Inflammatory macrophage treated with lipopolysaccharide for 4 hours (primary cell): ENCODE measurements around the gene PPP4R3A.
"Not testable (repeated sequence)": the region's sequence is repeated elsewhere in the genome, so short reads cannot be mapped to it uniquely, and the experiment has no call there.

ENCODE experiments used
- DNase-seq: peaks from one replicate; pipeline ENCODE4 v3.0.0-alpha.2; 2020

The PPP4R3A gene

DNA sequence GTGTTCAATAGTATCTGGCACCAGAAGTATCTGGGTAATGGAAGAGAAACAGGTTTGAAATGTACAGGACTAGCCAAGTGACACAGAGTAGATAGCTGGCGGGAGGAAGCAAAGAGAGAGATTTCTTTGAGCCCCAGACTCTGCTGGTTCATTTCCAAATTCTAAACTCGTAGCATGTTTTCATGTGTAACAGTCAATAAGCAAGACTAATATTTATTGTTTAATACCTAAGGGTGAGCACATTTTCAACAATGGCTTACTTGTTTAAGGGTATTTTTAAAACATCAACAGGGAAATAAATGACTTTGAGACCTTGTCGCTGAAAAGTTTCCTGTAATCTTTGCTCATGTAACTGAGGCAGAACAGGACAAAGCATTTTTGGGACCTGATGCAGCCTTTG lies 80.7 kb downstream of the PPP4R3A start:
- DNase-seq = no peak

- DNase-seq = not testable (repeated sequence)
Measured at GRCh38 chr14:91428931-91429330, 81.2 kb downstream of the PPP4R3A start.

GRCh38 chr14:91425531-91425944 lies 84.6 kb downstream of the PPP4R3A start:
- peak; percentile 67 for DNase-seq

DNA sequence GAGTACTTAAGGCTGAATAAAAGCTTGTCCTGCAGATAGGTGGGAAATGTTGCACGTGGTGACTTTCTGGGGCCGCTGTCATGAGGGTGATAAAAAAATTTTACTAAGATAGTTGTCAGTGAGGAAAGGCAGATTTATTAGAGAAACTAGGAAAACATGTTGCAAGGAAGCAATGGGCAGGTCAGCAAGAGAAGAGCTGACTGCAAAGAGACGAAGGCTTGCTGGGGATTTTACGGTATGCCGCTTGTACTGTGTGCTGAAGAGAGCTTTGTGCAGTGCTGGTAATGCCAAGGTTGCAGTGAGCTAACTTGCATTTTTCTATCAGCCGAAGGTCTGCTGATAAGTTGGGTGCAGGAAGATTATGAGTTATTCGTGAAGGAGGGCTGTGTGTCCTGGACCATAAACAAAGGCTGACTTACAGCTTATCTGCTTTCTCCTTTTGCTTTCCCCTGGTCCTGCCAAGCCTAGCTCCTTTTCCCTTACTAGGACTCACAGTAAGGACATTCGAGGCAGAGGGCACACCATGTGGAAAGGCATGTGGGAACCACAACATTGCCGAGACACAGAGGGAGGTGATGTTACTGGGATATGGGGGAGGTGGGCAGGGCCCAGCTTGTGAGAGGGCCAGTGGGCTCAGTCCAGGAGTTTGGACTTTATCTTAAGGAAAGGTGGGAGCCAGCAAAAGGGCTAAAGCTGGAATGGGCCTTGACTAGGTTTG lies 85.1 kb downstream of the PPP4R3A start:
- DNase-seq = no peak

DNA sequence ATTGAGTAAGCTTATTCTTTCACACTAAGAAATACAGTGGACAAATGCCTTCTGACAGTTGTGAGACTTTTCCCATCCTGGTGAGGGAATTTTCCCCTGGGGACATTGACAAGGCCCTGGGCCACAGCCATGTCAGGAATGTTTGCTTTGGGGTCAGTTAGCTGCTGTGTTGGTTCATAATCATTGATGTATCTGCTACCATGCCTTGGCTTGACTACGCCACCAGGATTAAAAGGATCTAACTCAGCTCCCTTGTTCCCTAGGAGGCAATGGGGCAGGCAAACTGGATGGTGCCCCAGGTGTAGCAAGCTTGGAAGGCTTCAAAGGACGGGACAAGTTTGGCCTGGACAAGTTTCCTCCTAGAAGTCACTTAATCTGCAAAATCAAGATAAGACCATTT lies 89.4 kb downstream of the PPP4R3A start:
- DNase-seq = no peak

GRCh38 chr14:91419451-91419850 lies 90.7 kb downstream of the PPP4R3A start:
- no peak for DNase-seq

GRCh38 chr14:91419044-91419397 lies 91.1 kb downstream of the PPP4R3A start:
- DNase-seq = no peak

GRCh38 chr14:91418387-91419043 lies 91.6 kb downstream of the PPP4R3A start:
- DNase-seq = peak; percentile 60

GRCh38 chr14:91417983-91418386 lies 92.1 kb downstream of the PPP4R3A start:
- peak; percentile 49 for DNase-seq

DNA sequence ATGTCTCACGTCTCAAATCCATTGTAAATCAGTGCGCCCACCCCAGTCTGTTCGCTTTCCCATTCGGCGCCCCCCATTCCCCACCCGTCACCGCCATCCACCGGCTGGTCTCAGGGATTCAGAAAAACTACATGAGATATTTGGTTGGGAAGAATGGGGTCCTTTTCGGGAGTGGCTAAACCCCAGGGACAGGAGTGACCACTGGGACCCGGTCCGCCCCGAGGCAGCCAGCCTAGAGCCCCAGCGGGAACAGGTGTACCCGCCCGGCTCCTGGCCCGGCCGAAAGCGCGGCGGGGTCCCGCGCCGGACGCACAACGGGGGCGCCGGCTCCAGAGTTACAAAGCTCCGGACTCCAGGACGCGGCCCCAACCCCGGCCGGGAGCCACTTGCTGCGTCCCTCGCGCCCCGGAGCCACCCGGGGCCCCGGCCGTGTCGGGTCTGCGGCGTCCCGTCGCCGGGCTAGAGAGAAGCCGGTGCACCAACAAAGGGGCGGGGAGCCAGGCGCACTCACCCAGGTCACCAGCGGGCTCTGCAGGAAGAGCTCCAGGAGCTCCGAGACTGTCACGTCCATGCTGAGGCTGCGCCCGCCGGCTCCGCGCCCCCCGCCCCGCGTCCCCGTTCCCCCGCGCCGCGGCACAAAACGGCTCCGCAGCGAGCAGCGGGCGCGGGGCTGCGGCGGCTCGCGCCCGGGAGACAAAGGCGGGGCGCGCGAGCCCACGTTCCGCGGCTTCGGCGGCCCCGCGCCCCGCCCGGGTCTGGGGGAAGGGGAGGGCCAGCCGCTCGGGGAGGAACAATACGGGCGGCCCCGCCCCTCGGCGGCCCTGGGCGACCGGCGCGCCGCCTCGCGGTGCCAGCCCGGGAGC lies 92.8 kb downstream of the PPP4R3A start, which contains the start of gene CCDC88C:
Gene CCDC88C (minus strand): TSS at position 701 of the 863 bp plus-strand sequence. CDS start 130 bp downstream, at position 571.
- peak; percentile 67 for DNase-seq

GRCh38 chr14:91416744-91417119 lies 93.4 kb downstream of the PPP4R3A start:
- no peak for DNase-seq

DNA sequence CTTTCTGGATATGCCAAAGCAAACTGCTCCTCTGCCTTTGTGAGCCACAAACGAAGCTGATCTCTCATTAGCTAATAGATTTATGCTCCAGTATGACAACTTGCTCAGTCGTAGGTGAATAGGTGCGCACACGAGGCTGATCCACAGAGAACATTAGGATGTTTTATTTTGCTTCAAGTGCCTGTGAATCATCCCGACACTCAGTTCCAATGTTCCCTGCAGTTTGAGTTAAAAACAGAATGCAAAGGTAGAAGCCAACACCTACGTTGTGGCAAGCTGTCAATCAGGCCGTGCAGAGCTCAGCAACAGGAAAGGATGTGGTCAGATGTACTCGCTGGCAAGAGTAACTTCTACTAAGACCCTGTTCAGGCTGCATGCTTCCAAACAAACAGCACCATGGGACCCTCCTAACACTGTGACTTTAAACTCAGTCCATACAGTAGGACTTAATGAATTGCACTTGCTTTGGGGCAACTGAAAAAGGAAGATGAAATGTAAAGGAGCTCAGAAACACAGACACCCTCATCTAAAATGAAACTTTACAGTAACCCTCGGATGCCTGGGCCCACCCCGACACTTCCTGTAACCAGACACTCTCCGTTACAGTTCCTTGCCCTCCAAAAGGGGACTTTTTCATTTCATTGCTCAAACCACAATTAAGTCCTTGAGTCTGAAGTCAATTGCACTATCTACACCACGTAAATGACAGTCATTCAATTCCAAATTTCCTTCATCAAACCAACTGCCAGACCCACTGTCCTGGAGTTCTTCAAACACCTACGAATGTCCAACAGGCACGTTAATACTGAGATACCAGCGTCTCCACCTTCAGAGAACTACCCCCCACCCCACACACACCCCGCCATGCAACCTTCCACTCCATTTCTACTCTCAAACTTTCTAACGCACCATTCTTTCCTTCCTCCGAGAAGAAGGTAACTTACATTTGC lies 94.0 kb downstream of the PPP4R3A start:
- peak; percentile 36 for DNase-seq

- no peak for DNase-seq
Measured at GRCh38 chr14:91414475-91414833, 95.7 kb downstream of the PPP4R3A start.

DNA sequence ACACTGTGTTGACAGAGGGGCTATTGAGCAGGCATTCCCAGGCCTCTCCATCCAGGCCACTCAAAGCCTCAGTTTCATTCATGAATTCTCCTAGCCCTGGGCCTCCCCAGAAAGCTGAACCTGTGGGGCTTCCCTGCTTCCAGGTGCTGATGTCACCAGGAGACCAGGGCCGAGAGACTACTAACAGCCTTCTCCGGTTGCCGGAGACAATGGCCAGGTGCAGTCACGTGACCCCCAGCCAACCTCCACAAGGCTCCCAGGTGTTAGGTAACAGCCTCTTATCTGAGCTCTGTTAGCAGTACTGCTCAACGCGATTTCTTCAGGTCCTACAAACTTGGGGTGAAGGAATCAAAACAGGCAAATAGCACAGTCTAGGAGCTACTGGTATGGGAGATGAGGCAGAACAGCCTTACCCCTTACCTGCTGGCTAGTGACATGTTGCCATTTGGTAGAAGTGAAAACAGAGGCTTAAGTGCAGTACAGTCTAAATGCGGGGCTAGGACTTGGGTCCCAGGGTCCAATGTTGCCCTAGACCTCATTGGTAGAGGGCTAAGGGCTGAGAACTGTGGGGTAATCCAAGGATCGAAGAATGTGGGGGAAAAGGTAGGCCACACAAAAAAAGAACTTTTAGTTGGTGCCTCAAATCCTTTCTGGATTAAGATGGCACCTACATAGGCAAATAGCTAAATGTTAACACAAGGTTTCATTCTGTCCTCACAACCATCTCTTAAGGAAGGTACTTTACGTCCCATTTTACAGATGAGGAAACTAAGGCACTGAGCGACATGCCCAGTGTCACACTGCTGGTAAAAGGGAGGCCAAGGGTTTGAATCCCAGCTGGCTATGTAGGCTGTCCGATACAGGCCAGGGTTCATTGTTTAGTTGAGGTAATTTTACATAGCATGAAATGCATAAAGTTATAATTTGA lies 96.3 kb downstream of the PPP4R3A start:
- DNase-seq = no peak

DNA sequence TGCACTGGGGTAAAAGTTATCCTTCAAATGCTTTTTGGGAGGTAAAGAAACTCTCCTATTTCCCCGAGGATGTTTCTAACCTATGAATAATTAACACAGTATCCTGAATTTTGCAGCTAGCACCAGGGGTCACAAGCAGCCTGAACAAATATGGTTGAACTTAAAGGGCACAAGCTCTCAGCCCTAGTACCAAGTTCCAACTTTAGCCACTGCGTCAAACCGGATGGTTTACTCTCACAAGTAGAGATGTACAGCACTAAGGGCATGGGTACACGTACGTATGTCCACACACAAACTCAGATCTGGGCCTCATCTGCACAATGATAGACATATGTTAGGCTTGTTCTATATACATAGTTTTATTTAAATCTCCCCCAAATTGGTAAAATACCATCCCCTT lies 97.2 kb downstream of the PPP4R3A start:
- no peak for DNase-seq

GRCh38 chr14:91410771-91411536 lies 99.2 kb downstream of the PPP4R3A start:
- no peak for DNase-seq

DNA sequence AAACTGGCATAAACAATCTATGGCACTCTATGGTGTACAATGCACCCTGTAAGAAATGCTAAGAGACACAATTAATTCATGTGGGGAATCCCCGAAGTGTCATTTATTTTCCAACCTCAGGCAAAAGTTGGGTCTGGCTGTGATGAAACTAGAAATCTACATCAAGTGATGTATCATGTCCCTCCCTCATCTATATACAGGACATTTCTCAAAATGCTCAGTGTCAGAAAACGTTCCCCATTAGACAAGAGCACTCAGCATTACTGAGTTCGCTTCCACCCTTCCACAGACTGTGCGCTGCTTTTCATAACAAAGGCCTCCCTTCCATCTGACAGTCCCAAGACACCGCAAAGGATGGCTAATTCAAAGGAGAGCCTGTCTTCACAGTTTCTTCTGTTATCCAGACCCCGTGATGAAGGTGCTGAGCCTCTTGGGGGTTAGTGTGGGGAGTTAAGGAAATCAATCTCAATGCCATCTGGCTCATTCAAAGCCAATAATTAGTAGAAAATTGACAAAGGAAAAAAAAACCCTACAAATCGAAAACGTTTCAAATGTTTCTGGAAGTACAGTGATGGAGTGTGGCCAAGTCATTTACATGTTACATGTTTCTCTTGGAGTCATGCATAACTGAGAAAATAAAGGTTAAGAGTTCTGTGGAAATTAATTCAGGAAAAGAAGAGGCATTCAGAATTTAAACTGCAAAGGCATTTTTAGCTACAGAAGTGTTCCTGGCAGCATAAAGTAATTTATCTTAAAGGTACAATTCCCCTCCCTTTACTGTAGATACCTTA lies 100.0 kb downstream of the PPP4R3A start:
- DNase-seq = peak; percentile 18

- DNase-seq = not testable (repeated sequence)
Measured at GRCh38 chr14:91409240-91409639, 100.9 kb downstream of the PPP4R3A start.
